Tibial nerve (tissue), 4 donors: Measurements from ENCODE around the gene GMDS. TPM values are rescaled to one million over a fixed set of nuclear protein-coding genes. Genes with fewer than 3 reads are reported as not detected.

ENCODE experiments used
- DNase-seq, 2 donors: peaks; one replicate each; pipeline ENCODE4 v3.0.0-alpha.2; 2019; ENCODE audit warnings: low spot score in 2 of 2
- H3K27ac ChIP-seq, 4 donors: fragments of 200-600 bp; sonication (generic) in 3 of 4; one replicate each; pipeline ENCODE4 v1.5.1; 2017 to 2019; ENCODE audit warnings: mild to moderate bottlenecking in 1 of 4
- H3K27me3 ChIP-seq, 2 donors: fragments of 200-600 bp; sonication (generic) in 1 of 2; one replicate each; pipeline versions ENCODE4 v1.5.1 to v1.6.0; 2017 to 2019
- H3K36me3 ChIP-seq, 3 donors: fragments of 200-600 bp; sonication (generic); one replicate each; pipeline ENCODE4 v1.5.1; 2018 to 2019
- H3K4me1 ChIP-seq, 4 donors: fragments of 200-600 bp; sonication (generic) in 3 of 4; one replicate each; pipeline ENCODE4 v1.5.1; 2017 to 2019
- H3K4me3 ChIP-seq, 4 donors: fragments of 200-600 bp; sonication (generic) in 3 of 4; one replicate each; pipeline ENCODE4 v1.5.1; 2017 to 2019; ENCODE audit warnings: mild to moderate bottlenecking in 1 of 4, moderate library complexity in 1 of 4
- H3K9me3 ChIP-seq, 4 donors: fragments of 200-600 bp; sonication (generic) in 3 of 4; one replicate each; pipeline ENCODE4 v1.5.1; 2017 to 2019
- CTCF ChIP-seq, 5 experiments: fragments of 200-600 bp in 3 of 5; fragments of 450-650 bp in 2 of 5; sonication (generic) in 3 of 5; IDR thresholded peaks; one replicate each; pipeline ENCODE4 v1.5.1; 2016 to 2019; ENCODE audit warnings: antibody characterized with exemption in 5 of 5, mild to moderate bottlenecking in 3 of 5, moderate library complexity in 2 of 5
- EP300 ChIP-seq, 2 donors: sonication (generic); formaldehyde crosslinking; IDR thresholded peaks; one replicate each; pipeline ENCODE4 v1.6.1; 2017; ENCODE audit warnings: antibody characterized with exemption in 2 of 2, mild to moderate bottlenecking in 1 of 2
- POLR2A ChIP-seq, 2 donors: fragments of 450-650 bp; IDR thresholded peaks; one replicate each; pipeline ENCODE4 v1.6.1; 2017; ENCODE audit warnings: antibody characterized with exemption in 2 of 2, mild to moderate bottlenecking in 2 of 2, moderate library complexity in 2 of 2
- WGBS, 2 donors: methylation state at CpG; one replicate each; pipeline ENCODE4 v1.1.5; 2018; 5-methylcytosine and 5-hydroxymethylcytosine counted together
- total RNA-seq, 4 donors: library from RNA; depleted of rRNA; stranded (reverse); fragments of >200 nt; gene quantifications; one replicate each; pipeline ENCODE4 v1.1.0, GENCODE V29; 2016

Gene GMDS
- total RNA-seq, 4 donors from 2014 or later, result 14.9 to 46.5 (median 32.8) TPM

- Histone ChIP-seq H3K9me3 (no peaks in the 10 kb centered on the region), H3K36me3 (no peaks in the 10 kb centered on the region), H3K27me3 (no peaks in the 10 kb centered on the region), H3K4me3 (no peak overlapping the region), H3K27ac (no peak overlapping the region), H3K4me1 (no peaks in the 10 kb centered on the region)
- DNase-seq, result no peak
- TF ChIP-seq EP300 (IDR thresholded peaks at IDR 0.05) (no peak), CTCF (IDR thresholded peaks at IDR 0.05) (no peak), POLR2A (IDR thresholded peaks at IDR 0.05) (no peak)
- 88 to 94% methylated on average over 2 of the region's 2 CpGs for WGBS, 2 donors
Observed at GRCh38 chr6:1810880-1811279, 434.5 kb downstream of the GMDS start.

- 93 to 94% methylated on average over 11 of the region's 11 CpGs for WGBS, 2 donors
- Histone ChIP-seq H3K4me3 (no peak overlapping the region), H3K27ac (no peak overlapping the region), H3K27me3 (no peaks in the 10 kb centered on the region), H3K9me3 (no peaks in the 10 kb centered on the region), H3K36me3 (no peaks in the 10 kb centered on the region), H3K4me1 (no peaks in the 10 kb centered on the region)
- DNase-seq, result no peak
- TF ChIP-seq POLR2A (IDR thresholded peaks at IDR 0.05) (no peak), EP300 (IDR thresholded peaks at IDR 0.05) (no peak), CTCF (IDR thresholded peaks at IDR 0.05) (no peak)
Observed at GRCh38 chr6:1809291-1809988, 436.0 kb downstream of the GMDS start.

- Histone ChIP-seq H3K27ac (no peak overlapping the region), H3K4me3 (no peak overlapping the region), H3K9me3 (no peaks in the 10 kb centered on the region), H3K4me1 (no peaks in the 10 kb centered on the region), H3K36me3 (no peaks in the 10 kb centered on the region), H3K27me3 (no peaks in the 10 kb centered on the region)
- 94 to 97% methylated on average over 6 of the region's 6 CpGs for WGBS, 2 donors
- TF ChIP-seq EP300 (IDR thresholded peaks at IDR 0.05) (no peak), CTCF (IDR thresholded peaks at IDR 0.05) (no peak), POLR2A (IDR thresholded peaks at IDR 0.05) (no peak)
- no peak for DNase-seq
Observed at GRCh38 chr6:1806935-1807334, 438.5 kb downstream of the GMDS start.

- TF ChIP-seq CTCF (IDR thresholded peaks at IDR 0.05) (no peak), EP300 (IDR thresholded peaks at IDR 0.05) (no peak), POLR2A (IDR thresholded peaks at IDR 0.05) (no peak)
- Histone ChIP-seq H3K9me3 (no peaks in the 10 kb centered on the region), H3K27me3 (no peaks in the 10 kb centered on the region), H3K4me3 (no peak overlapping the region), H3K4me1 (peaks cover 0 to 9% (median 0%) of the 10 kb centered on the region in 4 donors), H3K36me3 (no peaks in the 10 kb centered on the region), H3K27ac (peak overlapping the region in 2 of 4 donors; percentile 53 to 63)
- 65 to 74% methylated on average over 17 of the region's 17 CpGs for WGBS, 2 donors
- DNase-seq, result no peak
Observed at GRCh38 chr6:1802491-1803395, 442.7 kb downstream of the GMDS start.

GRCh38 chr6:1801401-1801800 is 444.0 kb downstream of the GMDS start:
- Histone ChIP-seq H3K27me3 (no peaks in the 10 kb centered on the region), H3K27ac (peak overlapping the region in 2 of 4 donors; percentile 25 to 40), H3K9me3 (no peaks in the 10 kb centered on the region), H3K36me3 (no peaks in the 10 kb centered on the region), H3K4me1 (peaks cover 0 to 17% (median 0%) of the 10 kb centered on the region in 4 donors), H3K4me3 (no peak overlapping the region)
- no peak for DNase-seq
- TF ChIP-seq CTCF (IDR thresholded peaks at IDR 0.05) (no peak), POLR2A (IDR thresholded peaks at IDR 0.05) (no peak), EP300 (IDR thresholded peaks at IDR 0.05) (no peak)
- 66 to 71% methylated on average over 7 of the region's 7 CpGs for WGBS, 2 donors
